NK-92 (cell line): ENCODE data around the gene ACBD6.

Experiments
- DNase-seq: peaks from one replicate; lab custom pipeline; 2025; ENCODE audit not compliant: unreplicated experiment; lab: John Stamatoyannopoulos, UW

ACBD6 gene

DNA sequence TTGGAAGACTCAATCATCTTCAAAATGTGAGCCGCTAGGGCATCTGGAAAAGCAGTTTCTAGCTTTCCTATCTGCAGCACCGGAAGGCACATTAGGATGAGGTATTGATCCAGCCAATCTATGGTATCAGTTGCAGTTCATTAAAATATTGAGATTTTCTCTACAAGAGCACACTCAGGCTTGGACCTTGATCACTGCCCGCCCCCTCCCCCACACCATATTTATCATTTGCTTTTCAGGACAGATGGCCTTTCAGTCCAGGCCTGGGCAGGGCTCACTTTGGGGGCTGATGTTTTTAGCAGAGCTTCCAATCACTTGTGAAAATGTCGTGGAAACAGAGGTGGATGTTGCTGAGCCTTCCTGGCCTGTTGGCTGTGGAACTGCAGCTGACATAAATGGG is 254.8 kb downstream of the ACBD6 start:
- no peak for DNase-seq

- DNase-seq: no peak
Observed at GRCh38 chr1:180247061-180247460, 255.3 kb downstream of the ACBD6 start.

DNA sequence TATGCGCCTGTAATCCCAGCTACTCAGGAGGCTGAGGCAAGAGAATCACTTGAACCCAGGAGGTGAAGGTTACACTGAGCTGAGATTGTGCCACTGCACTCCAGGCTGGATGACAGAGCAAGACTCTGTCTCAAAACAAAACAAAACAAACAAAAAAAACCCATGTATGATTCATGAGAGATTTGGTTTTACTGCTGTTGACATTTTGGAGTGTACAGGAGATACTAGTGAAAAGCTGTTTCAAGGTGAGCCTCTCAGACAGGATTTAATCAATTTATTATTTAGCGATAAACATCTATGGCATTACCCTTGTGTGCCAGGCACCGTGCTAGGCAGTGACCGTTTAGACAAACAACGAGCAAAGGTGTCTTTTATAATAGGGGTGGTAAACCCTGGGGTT is 255.8 kb downstream of the ACBD6 start:
- DNase-seq: no peak

GRCh38 chr1:180244840-180245239 is 257.5 kb downstream of the ACBD6 start:
- DNase-seq: no peak

DNA sequence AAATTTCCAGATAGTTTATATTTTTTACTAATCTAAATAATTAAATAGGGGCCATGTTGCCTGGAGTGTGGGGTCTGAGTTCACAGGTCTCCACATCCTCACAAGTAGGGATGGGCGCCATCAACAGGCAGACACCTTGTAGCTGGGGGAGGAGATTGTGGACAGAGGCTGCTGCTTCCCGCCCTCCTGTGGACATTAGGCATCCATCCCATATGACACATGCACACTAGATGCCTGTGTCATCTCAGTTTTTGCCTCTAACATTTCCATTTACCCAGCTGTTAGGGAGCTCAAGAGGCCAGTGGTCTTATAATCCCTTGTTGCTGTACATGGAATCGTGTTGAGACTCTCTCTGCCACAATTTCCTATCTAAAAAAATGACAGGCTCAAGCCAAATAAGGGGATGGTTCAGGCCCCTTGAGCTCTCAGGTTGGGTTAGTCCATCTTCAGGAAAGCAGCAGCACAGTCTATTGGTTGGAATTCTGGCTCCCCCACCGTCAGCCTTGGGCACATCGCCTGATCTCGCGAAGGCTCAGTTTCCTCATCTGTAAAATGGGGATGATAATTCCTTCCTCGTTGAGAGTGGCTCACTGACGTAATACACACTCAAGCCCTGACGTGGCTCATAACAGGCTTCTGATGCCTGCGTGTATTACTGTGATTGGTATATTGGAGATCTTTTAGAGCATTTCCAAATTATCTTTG is 258.7 kb downstream of the ACBD6 start:
- no peak for DNase-seq

DNA sequence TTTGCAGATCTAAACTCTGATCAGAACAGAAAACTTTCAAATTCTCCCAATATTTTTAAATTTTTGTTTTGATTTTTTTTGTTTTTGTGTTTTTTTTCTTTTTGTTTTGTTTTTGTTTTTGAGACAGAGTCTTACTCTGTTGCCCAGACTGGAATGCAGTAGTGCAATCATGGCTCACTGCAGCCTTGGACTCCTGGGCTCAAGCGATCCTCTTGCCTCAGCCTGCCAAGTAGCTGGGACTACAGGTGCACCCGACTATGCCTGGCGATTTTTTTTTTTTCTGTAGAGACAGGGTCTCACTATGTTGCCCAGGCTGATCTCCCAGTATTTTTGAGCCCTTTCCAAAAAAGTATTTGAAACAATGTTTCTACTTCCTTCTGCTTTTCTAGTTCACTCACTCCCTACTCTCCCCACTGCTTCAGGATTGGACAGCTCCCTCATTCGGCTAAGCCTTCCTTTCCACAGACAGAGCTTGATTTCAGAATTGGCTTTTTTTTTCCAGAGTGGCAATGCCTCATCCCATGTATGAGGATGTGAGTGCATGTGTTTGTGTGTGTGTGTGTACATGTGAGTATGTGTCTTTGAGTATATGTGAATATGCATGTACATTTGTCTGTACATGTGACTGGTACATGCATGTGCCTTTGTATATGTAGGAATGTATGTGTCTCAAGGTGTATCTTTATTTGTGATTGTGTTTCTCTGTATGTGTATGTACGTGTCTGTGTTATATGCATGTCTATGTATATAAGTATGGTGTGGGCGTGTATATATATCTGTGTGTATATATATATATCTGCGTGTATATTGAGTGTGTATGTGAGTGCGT is 260.4 kb downstream of the ACBD6 start:
- DNase-seq: no peak

DNA sequence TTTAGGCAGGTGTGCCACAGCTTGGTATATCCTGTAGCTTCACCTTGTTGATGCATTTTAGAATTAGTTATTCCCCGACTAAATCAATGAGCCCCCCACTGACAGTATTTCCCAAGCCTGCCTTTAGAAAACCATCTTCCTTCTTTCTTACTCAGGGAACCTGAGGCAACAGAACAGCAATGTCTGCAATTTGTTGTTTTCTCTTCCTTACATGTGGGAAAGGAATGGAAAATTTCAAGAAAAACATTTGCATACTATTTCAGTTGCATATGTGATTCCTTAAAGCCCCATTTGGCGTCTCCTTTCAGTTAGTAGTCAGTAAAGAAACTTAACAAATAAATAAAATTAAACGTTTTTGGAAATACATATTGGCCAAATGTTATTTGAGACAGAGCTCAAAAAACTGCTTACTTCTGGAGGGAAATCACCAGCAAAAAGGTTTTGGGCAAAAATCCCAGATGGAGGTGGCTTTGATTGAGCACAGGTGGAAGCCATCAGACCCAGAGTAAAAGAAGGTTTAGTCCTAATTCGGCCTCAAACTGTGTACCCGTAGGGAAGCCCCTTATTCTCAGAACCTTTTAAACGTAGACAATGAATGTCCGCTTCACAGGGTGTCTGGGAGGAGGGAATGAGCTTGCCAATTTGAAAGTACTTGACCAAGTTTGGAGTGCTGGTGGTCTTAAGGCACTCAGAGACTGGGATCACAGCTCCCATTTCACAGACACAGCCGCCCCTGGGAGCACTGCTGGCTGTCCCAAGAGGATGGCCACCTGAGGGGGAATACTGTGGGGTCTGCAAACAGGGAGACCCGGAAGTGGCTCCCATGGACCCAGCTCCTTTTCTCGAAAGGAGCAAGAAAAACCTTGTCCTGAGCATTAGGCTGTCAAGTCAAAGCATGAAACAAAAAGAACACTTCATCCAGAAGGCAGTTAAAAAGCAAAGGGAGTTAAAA is 263.0 kb downstream of the ACBD6 start:
- no peak for DNase-seq

DNA sequence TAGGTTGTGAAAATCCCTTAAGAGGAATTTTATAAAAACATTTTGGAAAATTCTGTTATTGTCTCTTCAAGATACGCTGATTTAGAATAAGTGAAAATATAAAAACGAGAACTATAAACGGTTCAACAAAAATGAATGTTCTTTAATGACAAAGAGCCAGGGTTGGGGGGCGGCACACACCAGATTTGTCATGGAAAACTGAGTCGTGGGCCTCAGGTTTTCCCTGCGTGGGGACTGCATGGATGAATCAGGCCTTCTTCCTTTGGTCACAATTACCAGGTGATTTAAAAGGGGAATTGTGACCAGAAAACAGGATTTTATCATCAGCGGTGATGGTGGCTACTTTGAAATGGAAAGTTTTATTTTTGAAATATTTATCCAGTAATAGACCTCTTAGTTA is 263.7 kb downstream of the ACBD6 start:
- no peak for DNase-seq
